MCF 10A (cell line): ENCODE measurements around the gene KRAS. TPM values are rescaled to one million over a fixed set of nuclear protein-coding genes. Genes with fewer than 3 reads are reported as not detected.

Experiments used
- BruUV-seq: library from RNA; stranded (reverse); fragments of 400-500 nt; replicated peaks from 2 replicates; lab custom pipeline; 2021; lab: Mats Ljungman, UMichigan
- CTCF ChIA-PET: fragments of 300-600 bp; sonication (Branson Sonifier 250); formaldehyde crosslinking; extraction: SDS; loops from one replicate; lab custom pipeline; 2021; ENCODE audit warnings: antibody characterized with exemption, inconsistent platforms; lab: Yijun Ruan, JAX
- POLR2A ChIA-PET: fragments of 300-600, 350-650 bp; sonication (Branson Sonifier 250); formaldehyde crosslinking; extraction: SDS; loops from one replicate; lab custom pipeline; 2020; ENCODE audit warnings: antibody characterized with exemption, inconsistent platforms; lab: Yijun Ruan, JAX
- DNase-seq: peaks from one replicate; pipeline ENCODE4 v3.0.0-alpha.2; 2018; ENCODE audit not compliant: unreplicated experiment
- H3K27ac Mint-ChIP-seq: one replicate; pipeline ENCODE4 v1.8.0; 2022; ENCODE audit warnings: mild to moderate bottlenecking, low read depth, mixed read lengths; ENCODE audit not compliant: unreplicated experiment
- H3K27me3 Mint-ChIP-seq: one replicate; pipeline ENCODE4 v1.8.0; 2022; ENCODE audit warnings: mixed read lengths; ENCODE audit not compliant: insufficient read depth, unreplicated experiment
- H3K36me3 Mint-ChIP-seq: one replicate; pipeline ENCODE4 v1.8.0; 2022; ENCODE audit warnings: mild to moderate bottlenecking, moderate library complexity, mixed read lengths; ENCODE audit not compliant: insufficient read depth, unreplicated experiment
- H3K4me1 Mint-ChIP-seq: one replicate; pipeline ENCODE4 v1.8.0; 2022; ENCODE audit warnings: mixed read lengths; ENCODE audit not compliant: insufficient read depth, unreplicated experiment
- H3K4me3 Mint-ChIP-seq: one replicate; pipeline ENCODE4 v1.8.0; 2022; ENCODE audit warnings: mild to moderate bottlenecking, moderate library complexity, mixed read lengths; ENCODE audit not compliant: unreplicated experiment
- H3K9me3 Mint-ChIP-seq: one replicate; pipeline ENCODE4 v1.8.0; 2022; ENCODE audit warnings: mixed read lengths; ENCODE audit not compliant: unreplicated experiment
- intact Hi-C: fragments of 100-400 bp; cut with micrococcal nuclease; formaldehyde crosslinking; loops from 2 replicates; pipeline ENCODE4 v1.14.1; 2022
- total RNA-seq: library from RNA; stranded (reverse); gene quantifications from 2 replicates; pipeline ENCODE4 v1.2.3, GENCODE V29; 2022
- TF ChIP-seq, protein P1 (sequence below): fragments of 200-600 bp; IDR thresholded peaks from one replicate; pipeline ENCODE4 v1.8.0; 2022; ENCODE audit warnings: antibody characterized with exemption, mild to moderate bottlenecking; ENCODE audit not compliant: unreplicated experiment

Gene KRAS
- total RNA-seq, 1 experiment from 2014 or later: 17.6 TPM

DNA sequence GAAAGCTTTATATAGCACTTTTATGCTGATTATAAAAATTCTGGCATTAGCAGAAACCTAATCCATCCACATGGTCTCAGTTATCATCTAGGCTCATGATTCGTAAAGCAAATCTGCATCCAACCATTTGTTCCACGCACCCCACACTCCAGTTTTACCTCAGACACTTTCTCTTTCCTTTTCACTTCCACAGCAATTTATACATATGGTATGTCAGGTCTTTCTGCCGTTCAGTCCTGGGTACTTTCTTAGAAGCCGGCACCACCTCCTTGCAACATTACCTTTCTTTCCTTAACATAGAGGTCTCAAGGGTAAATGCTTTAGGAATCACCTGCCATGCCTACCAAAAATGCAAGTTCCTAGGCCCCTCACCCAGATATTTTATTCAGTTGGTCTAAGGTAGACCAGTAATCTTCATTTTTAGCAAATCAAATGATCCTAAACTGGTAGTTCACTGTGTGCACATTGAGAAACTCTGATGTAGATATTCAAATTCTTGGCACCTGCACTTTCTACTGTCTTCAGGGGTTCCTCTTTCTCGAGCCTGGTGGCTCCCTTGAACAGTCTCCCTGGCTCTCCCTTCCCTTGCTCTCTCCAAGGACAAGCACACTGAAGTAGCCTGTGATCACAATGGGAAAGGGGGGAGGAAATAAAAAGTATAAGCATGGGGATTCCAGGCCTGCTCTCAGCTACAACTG, 2.8 kb upstream of the KRAS start:
- no TSS peak for BruUV-seq
- Mint-ChIP-seq H3K4me1 (peaks cover 11% of the 10 kb centered on the region), H3K27me3 (no peaks in the 10 kb centered on the region), H3K36me3 (no peaks in the 10 kb centered on the region), H3K4me3 (no peak overlapping the region), H3K27ac (no peak overlapping the region), H3K9me3 (no peaks in the 10 kb centered on the region)
- CTCF ChIA-PET: interaction anchor here (0.9 to 1.3 kb wide), 3 partner anchors 13 to 37 kb away, joined by 3 to 6 read pairs (median 3); no protein-coding TSS in a partner anchor
- DNase-seq: no peak
- intact Hi-C loops: loop anchor here (5.0 kb wide), 1 partner anchor 69 kb away; no protein-coding TSS in a partner anchor
- POLR2A ChIA-PET: interaction anchor here (1.3 kb wide), 1 partner anchor 41 kb away, joined by 5 read pairs; no protein-coding TSS in a partner anchor
- TF ChIP-seq, protein P1, sequence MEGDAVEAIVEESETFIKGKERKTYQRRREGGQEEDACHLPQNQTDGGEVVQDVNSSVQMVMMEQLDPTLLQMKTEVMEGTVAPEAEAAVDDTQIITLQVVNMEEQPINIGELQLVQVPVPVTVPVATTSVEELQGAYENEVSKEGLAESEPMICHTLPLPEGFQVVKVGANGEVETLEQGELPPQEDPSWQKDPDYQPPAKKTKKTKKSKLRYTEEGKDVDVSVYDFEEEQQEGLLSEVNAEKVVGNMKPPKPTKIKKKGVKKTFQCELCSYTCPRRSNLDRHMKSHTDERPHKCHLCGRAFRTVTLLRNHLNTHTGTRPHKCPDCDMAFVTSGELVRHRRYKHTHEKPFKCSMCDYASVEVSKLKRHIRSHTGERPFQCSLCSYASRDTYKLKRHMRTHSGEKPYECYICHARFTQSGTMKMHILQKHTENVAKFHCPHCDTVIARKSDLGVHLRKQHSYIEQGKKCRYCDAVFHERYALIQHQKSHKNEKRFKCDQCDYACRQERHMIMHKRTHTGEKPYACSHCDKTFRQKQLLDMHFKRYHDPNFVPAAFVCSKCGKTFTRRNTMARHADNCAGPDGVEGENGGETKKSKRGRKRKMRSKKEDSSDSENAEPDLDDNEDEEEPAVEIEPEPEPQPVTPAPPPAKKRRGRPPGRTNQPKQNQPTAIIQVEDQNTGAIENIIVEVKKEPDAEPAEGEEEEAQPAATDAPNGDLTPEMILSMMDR: no peak

DNA sequence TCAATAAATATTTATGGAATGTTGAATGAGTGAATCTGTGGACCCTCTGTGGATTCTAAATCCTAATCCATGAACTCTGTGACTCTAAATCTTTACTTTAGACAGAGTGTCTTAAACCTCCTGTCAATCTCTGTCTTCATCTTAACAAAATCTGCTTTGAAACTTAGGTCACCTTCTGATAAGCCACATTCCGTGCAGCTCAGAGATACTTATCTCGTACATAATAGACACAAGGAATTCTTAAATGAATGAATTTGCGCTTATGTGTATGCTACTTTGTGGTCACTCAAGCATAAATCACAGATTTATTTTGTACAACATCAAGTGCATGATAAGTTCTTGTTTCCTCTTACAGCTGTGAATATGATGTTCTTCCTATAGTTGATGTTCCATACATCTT, 2.2 kb upstream of the KRAS start:
- TF ChIP-seq, protein P1: no peak
- Mint-ChIP-seq H3K27ac (no peak overlapping the region), H3K36me3 (no peaks in the 10 kb centered on the region), H3K4me1 (peaks cover 11% of the 10 kb centered on the region), H3K27me3 (no peaks in the 10 kb centered on the region), H3K9me3 (no peaks in the 10 kb centered on the region), H3K4me3 (no peak overlapping the region)
- POLR2A ChIA-PET: interaction anchor here (1.2 to 1.3 kb wide), 2 partner anchors 40 to 75 kb away, joined by 3 to 5 read pairs; no protein-coding TSS in a partner anchor
- BruUV-seq: no TSS peak
- CTCF ChIA-PET: interaction anchor here (0.7 to 1.3 kb wide), 5 partner anchors 11 to 36 kb away, joined by 3 to 6 read pairs (median 3); no protein-coding TSS in a partner anchor
- intact Hi-C loops: loop anchor here (5.0 kb wide), 1 partner anchor 69 kb away; no protein-coding TSS in a partner anchor
- no peak for DNase-seq

- TF ChIP-seq, protein P1: no peak
- POLR2A ChIA-PET: interaction anchor here (1.1 to 2.0 kb wide), 10 partner anchors 10 to 131 kb away, joined by 3 to 18 read pairs (median 4); partner anchors contain the start of genes DNAI7 and ETFRF1
- Mint-ChIP-seq H3K4me3 (peak overlapping the region; percentile 82), H3K4me1 (peaks cover 7% of the 10 kb centered on the region), H3K27me3 (no peaks in the 10 kb centered on the region), H3K36me3 (no peaks in the 10 kb centered on the region), H3K27ac (peak overlapping the region; percentile 79), H3K9me3 (no peaks in the 10 kb centered on the region)
- no peak for DNase-seq
- CTCF ChIA-PET: interaction anchor here (0.6 to 1.0 kb wide), 2 partner anchors 23 to 755 kb away, joined by 3 to 4 read pairs; no protein-coding TSS in a partner anchor
- BruUV-seq: no TSS peak
- intact Hi-C loops: loop anchor here (5.0 kb wide), 1 partner anchor 71 kb away; no protein-coding TSS in a partner anchor
Observed at GRCh38 chr12:25251769-25252168, 1.0 kb upstream of the KRAS start.
